Activated naive CD4-positive, alpha-beta T cell treated with anti-CD3 and anti-CD28 coated beads for 36 hours (primary cell): Measurements from ENCODE around the gene RARB. TPM values are rescaled to one million over a fixed set of nuclear protein-coding genes. Genes with fewer than 3 reads are reported as not detected.

Experiments used
- CTCF ChIA-PET: fragments of 350-600 bp; sonication (Branson Sonifier 250); formaldehyde crosslinking; loops from one replicate; lab custom pipeline; 2021; ENCODE audit warnings: antibody characterized with exemption; lab: Charles Lee
- DNase-seq: peaks from one replicate; pipeline ENCODE4 v3.0.0-alpha.2; 2020
- H3K27ac Mint-ChIP-seq: one replicate; pipeline ENCODE4 v1.8.0; 2021; ENCODE audit warnings: mild to moderate bottlenecking, mixed read lengths
- H3K27me3 Mint-ChIP-seq: one replicate; pipeline ENCODE4 v1.8.0; 2021; ENCODE audit warnings: low read depth, mixed read lengths
- H3K36me3 Mint-ChIP-seq: one replicate; pipeline ENCODE4 v1.8.0; 2021; ENCODE audit warnings: low read depth, mixed read lengths
- H3K4me1 Mint-ChIP-seq: one replicate; pipeline ENCODE4 v1.8.0; 2021; ENCODE audit warnings: low read depth, mixed read lengths
- H3K4me3 Mint-ChIP-seq: one replicate; pipeline ENCODE4 v1.8.0; 2021; ENCODE audit warnings: mild to moderate bottlenecking, moderate library complexity, mixed read lengths
- H3K9me3 Mint-ChIP-seq: one replicate; pipeline ENCODE4 v1.8.0; 2021; ENCODE audit warnings: mixed read lengths
- intact Hi-C: fragments of 100-400 bp; cut with micrococcal nuclease; formaldehyde crosslinking; loops from one replicate; pipeline ENCODE4 v1.15.1; 2023
- total RNA-seq, 2 experiments: library from RNA; stranded (reverse); gene quantifications; one replicate each; pipeline ENCODE4 v1.2.3, GENCODE V29; 2021

Gene RARB
- total RNA-seq, 2 experiments from 2014 or later: not detected

- Mint-ChIP-seq H3K36me3 (no peaks in the 10 kb centered on the region), H3K27ac (no peak overlapping the region), H3K27me3 (no peaks in the 10 kb centered on the region), H3K4me3 (no peak overlapping the region), H3K4me1 (no peaks in the 10 kb centered on the region), H3K9me3 (peaks cover 4% of the 10 kb centered on the region)
- no peak for DNase-seq
- CTCF ChIA-PET: interaction anchor here (0.7 kb wide), 2 partner anchors 13 to 89 kb away, joined by 3 to 5 read pairs; no protein-coding TSS in a partner anchor
- intact Hi-C loops: no loop called here
Observed at GRCh38 chr3:25403968-25404367, 24.1 kb upstream of the RARB start.

GRCh38 chr3:25404569-25404968 is 23.5 kb upstream of the RARB start:
- no peak for DNase-seq
- CTCF ChIA-PET: no interaction called here
- Mint-ChIP-seq H3K27me3 (no peaks in the 10 kb centered on the region), H3K36me3 (no peaks in the 10 kb centered on the region), H3K27ac (no peak overlapping the region), H3K4me3 (no peak overlapping the region), H3K4me1 (no peaks in the 10 kb centered on the region), H3K9me3 (peaks cover 4% of the 10 kb centered on the region)
- intact Hi-C loops: no loop called here

- Mint-ChIP-seq H3K27me3 (no peaks in the 10 kb centered on the region), H3K9me3 (peaks cover 4% of the 10 kb centered on the region), H3K4me1 (no peaks in the 10 kb centered on the region), H3K4me3 (no peak overlapping the region), H3K36me3 (no peaks in the 10 kb centered on the region), H3K27ac (no peak overlapping the region)
- no peak for DNase-seq
- CTCF ChIA-PET: no interaction called here
- intact Hi-C loops: no loop called here
Observed at GRCh38 chr3:25405335-25405734, 22.7 kb upstream of the RARB start.

- Mint-ChIP-seq H3K36me3 (no peaks in the 10 kb centered on the region), H3K27ac (no peak overlapping the region), H3K4me1 (no peaks in the 10 kb centered on the region), H3K9me3 (no peaks in the 10 kb centered on the region), H3K27me3 (peaks cover 2% of the 10 kb centered on the region), H3K4me3 (no peak overlapping the region)
- no peak for DNase-seq
- CTCF ChIA-PET: no interaction called here
- intact Hi-C loops: no loop called here
Observed at GRCh38 chr3:25410703-25411102, 17.4 kb upstream of the RARB start.

GRCh38 chr3:25412269-25412668 is 15.8 kb upstream of the RARB start:
- no peaks in the 10 kb centered on the region for H3K4me1 Mint-ChIP-seq
- CTCF ChIA-PET: no interaction called here
- intact Hi-C loops: no loop called here

GRCh38 chr3:25416176-25416575 is 11.9 kb upstream of the RARB start:
- Mint-ChIP-seq H3K4me1 (no peaks in the 10 kb centered on the region), H3K4me3 (no peak overlapping the region), H3K27me3 (peaks cover 9% of the 10 kb centered on the region), H3K36me3 (no peaks in the 10 kb centered on the region), H3K9me3 (peaks cover 2% of the 10 kb centered on the region), H3K27ac (no peak overlapping the region)
- CTCF ChIA-PET: no interaction called here
- no peak for DNase-seq
- intact Hi-C loops: no loop called here

More at GRCh38 chr3:25412269-25412668, 15.8 kb upstream of the RARB start:
- Mint-ChIP-seq H3K9me3 (peaks cover 2% of the 10 kb centered on the region), H3K27me3 (peaks cover 4% of the 10 kb centered on the region), H3K36me3 (no peaks in the 10 kb centered on the region), H3K27ac (no peak overlapping the region), H3K4me3 (no peak overlapping the region)
- DNase-seq: no peak

GRCh38 chr3:25418596-25418995 is 9.5 kb upstream of the RARB start:
- no peak for DNase-seq
- intact Hi-C loops: no loop called here
- Mint-ChIP-seq H3K27ac (no peak overlapping the region), H3K36me3 (no peaks in the 10 kb centered on the region), H3K27me3 (peaks cover 13% of the 10 kb centered on the region), H3K9me3 (peaks cover 2% of the 10 kb centered on the region), H3K4me1 (no peaks in the 10 kb centered on the region), H3K4me3 (no peak overlapping the region)
- CTCF ChIA-PET: no interaction called here

- peaks cover 16% of the 10 kb centered on the region for H3K27me3 Mint-ChIP-seq
- CTCF ChIA-PET: no interaction called here
Observed at GRCh38 chr3:25419251-25419650, 8.8 kb upstream of the RARB start.

GRCh38 chr3:25420147-25420546 is 7.9 kb upstream of the RARB start:
- H3K9me3 Mint-ChIP-seq: peaks cover 2% of the 10 kb centered on the region
- H3K4me1 Mint-ChIP-seq: no peaks in the 10 kb centered on the region
- H3K27me3 Mint-ChIP-seq: peaks cover 19% of the 10 kb centered on the region
- no peak overlapping the region for H3K27ac Mint-ChIP-seq
- CTCF ChIA-PET: no interaction called here
- intact Hi-C loops: no loop called here
- no peaks in the 10 kb centered on the region for H3K36me3 Mint-ChIP-seq
- no peak for DNase-seq
- no peak overlapping the region for H3K4me3 Mint-ChIP-seq

More at GRCh38 chr3:25419251-25419650, 8.8 kb upstream of the RARB start:
- H3K27ac Mint-ChIP-seq: no peak overlapping the region
- intact Hi-C loops: no loop called here
- H3K4me1 Mint-ChIP-seq: no peaks in the 10 kb centered on the region
- DNase-seq: no peak
- peaks cover 2% of the 10 kb centered on the region for H3K9me3 Mint-ChIP-seq
- H3K4me3 Mint-ChIP-seq: no peak overlapping the region
- no peaks in the 10 kb centered on the region for H3K36me3 Mint-ChIP-seq

GRCh38 chr3:25420885-25421284 is 7.2 kb upstream of the RARB start:
- H3K9me3 Mint-ChIP-seq: peaks cover 2% of the 10 kb centered on the region
- H3K4me1 Mint-ChIP-seq: no peaks in the 10 kb centered on the region
- no peak overlapping the region for H3K27ac Mint-ChIP-seq
- intact Hi-C loops: no loop called here
- H3K4me3 Mint-ChIP-seq: no peak overlapping the region
- CTCF ChIA-PET: no interaction called here
- H3K36me3 Mint-ChIP-seq: no peaks in the 10 kb centered on the region
- peaks cover 21% of the 10 kb centered on the region for H3K27me3 Mint-ChIP-seq
- no peak for DNase-seq

GRCh38 chr3:25421747-25422146 is 6.3 kb upstream of the RARB start:
- no peak for DNase-seq
- intact Hi-C loops: no loop called here
- Mint-ChIP-seq H3K27ac (no peak overlapping the region), H3K4me1 (no peaks in the 10 kb centered on the region), H3K9me3 (peaks cover 2% of the 10 kb centered on the region), H3K27me3 (peaks cover 29% of the 10 kb centered on the region), H3K4me3 (no peak overlapping the region), H3K36me3 (no peaks in the 10 kb centered on the region)
- CTCF ChIA-PET: no interaction called here

- Mint-ChIP-seq H3K9me3 (no peaks in the 10 kb centered on the region), H3K36me3 (no peaks in the 10 kb centered on the region), H3K4me3 (no peak overlapping the region), H3K4me1 (peaks cover 8% of the 10 kb centered on the region), H3K27me3 (peaks cover 47% of the 10 kb centered on the region), H3K27ac (no peak overlapping the region)
- CTCF ChIA-PET: no interaction called here
- DNase-seq: no peak
- intact Hi-C loops: no loop called here
Observed at GRCh38 chr3:25423780-25424588, 4.1 kb upstream of the RARB start.

- CTCF ChIA-PET: no interaction called here
- intact Hi-C loops: no loop called here
- no peak overlapping the region for H3K27ac Mint-ChIP-seq
- H3K4me3 Mint-ChIP-seq: no peak overlapping the region
- peaks cover 8% of the 10 kb centered on the region for H3K4me1 Mint-ChIP-seq
- H3K27me3 Mint-ChIP-seq: peaks cover 53% of the 10 kb centered on the region
- H3K9me3 Mint-ChIP-seq: no peaks in the 10 kb centered on the region
- H3K36me3 Mint-ChIP-seq: no peaks in the 10 kb centered on the region
- no peak for DNase-seq
Observed at GRCh38 chr3:25424614-25425013, 3.4 kb upstream of the RARB start.
